Effector CD4-positive, alpha-beta T cell (primary cell): ENCODE measurements around the gene SETD9.

ENCODE experiments used
- DNase-seq: peaks from one replicate; pipeline ENCODE4 v3.0.0-alpha.2; 2020

Gene SETD9

DNA sequence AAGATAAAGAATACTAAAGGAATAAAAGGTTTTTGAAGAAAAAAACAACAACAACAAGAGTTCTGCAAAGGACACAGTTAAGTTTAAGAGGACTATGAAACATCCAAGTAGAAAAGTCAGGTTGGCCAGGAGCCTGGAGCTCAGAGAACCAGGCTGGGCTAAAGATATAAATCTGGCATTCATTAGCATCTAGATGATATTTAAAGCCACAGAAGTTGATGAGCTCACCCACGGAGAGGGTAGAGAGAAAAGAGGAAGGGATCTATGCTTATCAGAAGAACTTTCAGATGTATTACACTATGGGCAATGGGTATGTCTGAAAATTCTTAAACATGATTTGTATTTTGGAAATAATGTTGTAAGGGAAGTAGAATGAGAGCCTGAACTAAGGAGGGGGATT, 32.6 kb downstream of the SETD9 start:
- DNase-seq: no peak

DNA sequence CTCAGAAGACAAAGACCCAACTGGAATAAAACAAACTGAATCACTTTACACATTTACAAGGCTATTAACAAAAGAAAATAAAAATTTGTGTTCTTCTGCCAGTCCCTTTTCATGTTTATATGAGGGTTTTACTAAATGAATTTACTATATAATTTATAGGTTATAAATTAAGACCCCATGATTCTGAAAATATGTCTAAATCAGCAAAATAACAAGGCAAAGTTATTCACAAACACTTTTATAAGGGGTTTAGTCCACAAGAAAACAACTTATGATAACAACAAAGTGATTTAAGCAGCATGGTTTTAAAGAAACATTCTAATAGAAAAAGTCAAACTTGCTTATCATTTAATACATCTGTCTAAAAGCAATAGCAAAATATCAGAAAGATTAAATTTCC, 37.7 kb downstream of the SETD9 start:
- no peak for DNase-seq

DNA sequence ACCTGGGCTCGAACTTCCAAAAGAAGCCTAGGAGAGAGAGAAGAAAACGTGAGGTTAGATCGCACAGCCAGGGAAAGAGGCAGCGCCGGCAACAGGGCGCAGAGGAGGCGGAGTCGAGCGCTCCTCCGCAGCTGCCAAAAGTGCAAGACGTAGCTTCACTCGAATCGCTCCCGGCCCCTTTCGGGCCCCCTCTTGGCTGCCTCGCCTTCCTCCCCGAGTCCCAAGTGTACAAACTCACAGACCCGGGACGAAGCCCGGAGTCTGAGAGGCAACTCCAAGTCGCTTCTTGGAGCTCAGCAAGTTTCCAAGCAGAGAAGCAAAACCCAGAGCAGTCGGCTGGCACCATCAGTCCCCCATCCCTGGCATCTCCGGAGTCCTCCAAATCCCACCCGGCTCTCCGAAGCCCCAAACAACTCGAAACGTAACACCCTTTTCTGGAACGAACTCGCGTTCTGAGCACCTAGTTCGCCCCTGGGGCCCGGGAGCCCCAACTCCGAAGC, 41.3 kb downstream of the SETD9 start:
- peak; percentile 36 for DNase-seq

DNA sequence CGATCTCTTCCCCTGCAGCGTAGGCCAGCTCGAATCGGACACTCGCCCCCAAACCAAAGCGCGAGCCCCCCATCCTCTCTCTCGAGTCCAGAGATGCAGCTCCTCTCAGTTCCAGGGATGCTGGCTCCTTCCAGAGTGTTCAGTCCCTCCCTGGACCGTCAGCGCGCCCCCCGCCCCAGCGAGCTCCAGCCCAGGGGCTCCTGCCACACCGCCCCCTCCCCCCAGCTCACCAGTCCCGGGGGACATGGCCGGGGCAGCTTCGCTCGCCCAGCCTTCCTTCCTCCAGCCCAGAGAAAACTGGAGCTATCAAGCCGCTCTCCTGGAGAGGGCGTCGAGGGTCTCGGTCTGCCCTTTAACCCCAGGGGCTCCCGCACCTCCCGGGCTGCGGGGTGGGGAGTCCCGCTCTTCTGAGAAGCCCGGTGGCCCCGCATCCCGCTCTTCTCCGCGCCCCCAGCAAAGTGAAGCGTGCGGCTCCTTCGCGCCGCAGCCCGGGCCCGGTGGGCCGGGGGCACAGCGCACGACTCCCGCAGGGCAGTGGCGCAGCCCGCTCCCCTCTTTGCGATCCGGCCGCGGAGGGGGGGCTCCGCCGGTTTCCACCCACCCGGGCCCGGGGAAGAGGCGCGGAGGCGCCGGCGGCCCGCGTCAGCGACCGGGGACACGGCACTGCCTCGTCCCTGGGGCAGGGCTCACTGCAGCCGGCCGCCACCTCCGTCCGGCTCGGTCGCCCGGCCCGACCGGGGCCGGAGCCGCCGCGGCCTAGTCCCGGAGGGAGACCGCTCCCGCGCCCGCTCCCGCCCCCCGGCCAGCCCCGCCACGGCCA, 41.9 kb downstream of the SETD9 start:
- DNase-seq: peak; percentile 12

DNA sequence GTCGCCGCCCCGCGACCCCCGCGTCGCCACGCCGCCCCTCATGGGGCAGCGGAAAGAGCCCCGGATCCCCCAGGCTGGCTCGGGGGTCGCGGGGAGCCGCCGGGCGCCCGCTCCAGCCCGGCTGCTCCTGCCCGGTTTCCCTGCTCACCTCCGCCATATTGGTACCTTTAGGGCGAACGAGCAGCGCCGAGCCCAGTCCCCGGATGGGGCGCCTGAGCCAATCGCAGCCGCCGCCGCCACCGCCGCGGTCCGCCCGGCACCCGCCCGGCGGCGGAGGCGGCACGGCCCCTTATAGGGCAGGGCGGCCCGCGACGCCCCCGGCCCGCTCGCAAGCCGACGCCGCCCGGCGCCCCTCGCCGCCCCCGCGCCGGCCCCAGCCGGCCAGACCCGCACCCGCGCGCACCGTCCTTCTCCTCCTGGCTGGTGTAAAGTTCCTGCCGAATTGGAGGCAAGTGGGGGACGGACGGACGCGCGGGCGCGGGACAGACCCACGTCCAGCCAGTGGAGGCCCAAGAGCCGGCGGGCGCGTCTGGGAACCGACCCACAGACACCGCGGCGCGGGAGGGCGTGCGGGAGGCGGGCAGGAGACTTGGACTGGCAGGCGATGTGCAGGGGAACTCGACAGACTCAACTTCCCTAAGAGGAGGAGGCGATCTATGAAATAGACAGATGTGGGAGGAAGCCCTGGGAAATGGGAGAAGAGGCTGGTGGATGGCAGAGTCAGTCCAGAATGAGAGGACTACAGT, 42.7 kb downstream of the SETD9 start, which contains the start of gene MIER3:
TSS of gene MIER3 (minus strand) at position 178 of the 746 bp plus-strand sequence. CDS start at position 157, 21 bp downstream.
- DNase-seq: peak; percentile 72

DNA sequence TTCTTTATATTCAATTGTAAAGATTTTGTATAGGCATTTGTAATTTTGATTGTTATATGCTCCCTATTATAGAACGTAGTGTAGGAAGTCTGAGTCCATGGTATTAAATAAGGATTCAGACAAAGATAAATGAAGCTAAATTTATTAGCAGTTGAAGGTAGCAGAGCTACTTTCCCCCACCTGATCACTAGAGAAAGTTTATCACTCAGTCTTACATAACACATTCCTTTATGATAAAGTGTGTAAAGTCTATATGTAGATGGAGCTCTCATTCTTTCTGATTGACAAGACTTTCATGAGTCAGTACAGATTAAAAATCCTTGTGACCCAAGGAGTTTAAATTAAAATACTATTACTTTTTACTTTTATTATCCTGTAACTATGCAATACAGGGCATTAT, 44.9 kb downstream of the SETD9 start:
- no peak for DNase-seq

DNA sequence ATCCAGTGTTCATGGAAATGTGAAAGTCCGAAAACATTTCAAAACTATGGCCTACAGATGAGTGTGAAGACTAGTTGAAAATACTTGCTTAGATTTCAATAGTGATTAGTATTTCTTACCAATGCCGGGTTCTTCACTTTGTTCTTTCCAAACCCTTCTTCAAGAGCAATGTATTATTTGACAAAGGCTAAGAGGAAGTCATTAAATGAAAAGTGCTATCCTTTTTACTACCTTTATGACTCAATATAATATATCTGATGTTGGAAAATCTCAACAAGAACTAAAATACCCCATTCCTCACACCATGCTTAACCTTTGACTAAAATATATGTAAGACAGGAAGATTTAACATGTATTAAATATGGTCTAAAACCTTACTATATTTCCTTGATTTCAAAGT, 49.2 kb downstream of the SETD9 start:
- no peak for DNase-seq

DNA sequence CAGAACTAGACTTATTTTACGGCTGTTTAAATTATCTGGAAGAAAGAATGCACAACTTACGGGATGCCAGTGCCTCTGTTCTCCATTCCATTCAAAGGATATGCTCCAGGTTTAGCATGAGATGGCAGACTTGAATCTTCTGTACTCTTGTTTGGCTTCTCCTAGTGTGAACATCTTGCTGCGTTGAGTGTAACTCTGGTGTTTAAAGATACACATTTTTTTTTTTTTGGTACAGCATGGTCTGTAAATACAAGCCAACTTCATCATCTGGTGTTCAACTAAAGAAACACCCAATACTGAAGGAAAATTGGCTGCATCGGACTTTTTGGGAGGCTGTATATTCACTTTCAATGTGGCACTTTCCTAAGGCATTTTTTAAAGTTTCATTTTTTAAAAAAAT, 49.9 kb downstream of the SETD9 start:
- DNase-seq: no peak

DNA sequence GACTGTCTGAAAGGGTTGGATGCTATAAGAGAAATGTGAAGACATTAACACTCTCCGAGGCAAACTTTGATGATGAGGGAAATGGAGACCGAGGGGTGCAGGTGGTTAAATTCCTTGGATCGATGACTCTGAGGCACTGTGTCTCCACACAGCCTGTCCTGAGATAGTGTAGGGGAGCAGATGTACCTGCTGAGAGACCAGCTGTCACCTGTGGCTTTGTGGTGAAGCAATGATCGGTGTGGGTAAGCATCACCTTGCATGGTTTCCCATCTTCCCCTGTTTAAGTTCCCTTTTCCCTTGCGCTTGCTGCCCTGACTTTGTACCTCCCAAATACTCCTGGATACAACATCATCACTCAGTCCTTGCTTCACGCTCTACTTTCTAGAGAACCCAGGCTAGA, 52.4 kb downstream of the SETD9 start:
- DNase-seq: no peak

DNA sequence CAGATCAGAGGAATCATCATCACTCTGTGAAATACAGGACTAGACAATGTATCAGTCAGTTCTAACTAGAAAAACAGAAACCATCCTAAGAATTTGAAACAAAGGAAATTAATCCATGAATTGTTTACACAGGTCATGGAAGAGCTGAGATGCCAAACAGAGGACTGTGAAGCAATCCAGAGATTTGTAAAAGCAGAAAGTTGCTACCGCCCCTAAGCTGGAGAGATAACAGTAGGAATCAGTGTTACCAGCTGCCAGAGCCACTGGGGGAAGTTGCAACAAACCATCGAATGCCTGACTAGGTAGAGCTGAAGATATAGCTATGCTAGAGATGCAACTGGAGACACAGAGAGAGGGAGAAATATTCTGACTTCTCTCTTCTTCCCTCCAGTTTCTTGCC, 52.9 kb downstream of the SETD9 start:
- no peak for DNase-seq

DNA sequence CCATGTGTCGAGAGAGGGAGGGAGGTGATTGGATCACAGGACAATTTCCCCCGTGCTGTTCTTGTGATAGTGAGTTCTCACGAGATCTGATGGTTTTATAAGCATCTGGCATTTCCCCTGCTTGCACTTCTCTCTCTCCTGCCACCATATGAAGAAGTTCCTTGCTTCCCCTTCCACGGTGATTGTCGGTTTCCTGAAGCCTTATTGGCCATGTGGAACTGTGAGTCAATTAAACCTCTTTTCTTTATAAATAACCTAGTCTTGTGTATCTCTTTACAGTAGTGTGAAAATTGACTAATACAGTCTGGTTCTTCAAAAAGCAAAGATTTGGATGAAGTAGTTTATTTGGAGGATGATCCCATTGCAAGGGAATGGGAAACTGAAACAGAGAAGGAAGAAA, 53.9 kb downstream of the SETD9 start:
- DNase-seq: no peak

DNA sequence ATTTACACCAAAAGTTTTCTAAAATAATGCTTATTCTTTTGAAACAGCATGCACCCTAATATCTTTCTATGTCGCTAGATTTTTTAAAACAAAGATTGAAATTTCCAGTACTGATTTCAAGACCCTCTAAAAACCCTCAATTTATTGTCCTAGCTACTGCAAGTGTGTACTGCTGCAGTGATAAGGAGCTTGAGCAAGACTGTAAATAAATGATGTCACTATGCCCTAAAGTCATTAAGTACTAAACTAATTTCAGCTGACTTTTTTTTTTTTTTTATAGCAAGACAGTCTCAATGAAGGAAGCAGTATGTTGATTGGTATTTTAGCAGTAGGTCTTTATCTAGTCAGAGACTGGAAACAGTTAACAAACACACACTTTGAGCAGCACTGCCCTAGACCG, 54.8 kb downstream of the SETD9 start:
- DNase-seq: no peak
